Measurements from ENCODE around the gene ACTMAP. TPM values are rescaled to one million over a fixed set of nuclear protein-coding genes. Genes with fewer than 3 reads are reported as not detected.
A peak's percentile ranks its signal among the peaks of the same experiment; 100 is the strongest.
"Not testable (repeated sequence)": the region's sequence is repeated elsewhere in the genome, so short reads cannot be mapped to it uniquely, and the experiment has no call there.

The ACTMAP gene
- polyA plus RNA-seq, 4 donors: 12.1 to 27.5 (median 18.0) TPM

DNA sequence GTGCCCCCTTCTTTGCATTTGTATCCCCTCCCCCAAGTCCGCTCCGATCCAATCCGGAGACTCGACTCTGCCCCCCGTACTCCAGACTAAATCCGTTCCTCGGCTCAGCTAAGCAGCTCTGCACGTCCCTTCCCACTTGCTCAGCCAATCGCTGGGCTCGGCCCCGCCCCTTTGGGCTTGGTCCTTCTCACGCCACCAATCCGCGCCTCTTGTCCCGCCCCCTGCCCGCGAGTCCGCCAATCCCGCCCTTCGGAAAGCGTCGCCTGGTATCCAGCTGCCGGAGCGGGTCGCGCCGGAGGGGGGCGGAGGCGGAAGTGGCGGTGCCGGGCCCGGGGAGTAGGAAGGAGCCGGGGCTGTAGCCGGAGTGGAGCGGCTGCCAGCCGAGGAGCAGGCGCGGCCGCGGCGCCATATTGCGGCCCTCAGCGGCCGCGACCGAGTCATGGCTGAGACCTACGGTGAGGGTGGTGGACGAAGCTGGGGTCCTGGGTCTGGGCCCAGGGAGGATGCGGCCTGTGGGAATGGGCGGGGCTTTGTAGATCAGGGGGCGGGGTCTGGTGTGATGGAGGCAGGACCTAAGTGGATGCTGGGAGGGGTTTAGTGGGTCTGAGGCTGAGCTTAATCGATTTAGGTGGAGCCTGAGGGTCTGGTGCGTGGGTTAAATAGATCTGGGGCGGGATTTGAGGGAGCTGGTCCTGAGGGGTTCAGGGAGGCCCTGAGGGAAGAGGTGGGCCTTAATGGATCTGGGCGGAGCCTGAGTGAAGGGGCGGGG is 27.8 kb upstream of the ACTMAP start, which contains the start of gene RAB4B:
TSS of gene RAB4B (plus strand) at position 311 of the 769 bp plus-strand sequence. CDS start at position 440, 129 bp downstream.
- Histone ChIP-seq H3K9me3 (ENCODE audit: control insufficient read depth in 2 of 2, insufficient read depth in 1 of 2, low read depth in 1 of 2, low read length in 1 of 2) (no peaks in the 10 kb centered on the region), H3K4me1 (ENCODE audit: control insufficient read depth in 3 of 3, insufficient read depth in 2 of 3, low read depth in 1 of 3, low read length in 2 of 3) (peaks cover 0 to 15% (median 3%) of the 10 kb centered on the region in 3 donors), H3K27ac (ENCODE audit: low read depth in 1 of 3, low read length in 2 of 3) (peak within 1 kb of the TSS; percentile 89 to 100 (median 97)), H3K36me3 (ENCODE audit: control insufficient read depth in 3 of 3, insufficient read depth in 2 of 3, low read depth in 1 of 3, low read length in 3 of 3) (peaks cover 0 to 19% (median 0%) of the 10 kb centered on the region in 3 donors), H3K4me3 (ENCODE audit: low read depth in 1 of 3, low read length in 3 of 3) (peak within 1 kb of the TSS; percentile 57 to 78 (median 60)), H3K27me3 (ENCODE audit: control insufficient read depth in 3 of 3, insufficient read depth in 3 of 3, low read length in 3 of 3) (no peaks in the 10 kb centered on the region)
- no peak for FAIRE-seq
- DNase-seq: peak; percentile 100
- WGBS, 3 donors: 0% methylated on average over 51 to 56 of the region's 56 CpGs

DNA sequence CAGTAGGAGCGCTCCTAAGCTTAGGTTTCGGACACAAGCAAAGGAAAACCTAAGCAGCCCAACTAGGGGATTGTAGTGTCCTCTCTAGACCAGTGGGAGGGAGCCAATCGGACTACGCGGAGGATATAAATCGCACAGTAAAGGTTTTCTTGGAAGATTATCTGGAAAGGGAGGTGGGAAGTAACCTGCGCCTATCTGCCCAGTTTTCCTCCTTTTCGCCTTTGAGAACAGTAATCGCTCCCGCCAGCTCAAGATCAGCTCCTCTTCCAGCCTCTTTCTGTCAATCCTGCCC is 27.3 kb upstream of the ACTMAP start:
- 0 to 1% (median 1%) methylated on average over 10 of the region's 10 CpGs for WGBS, 3 donors
- FAIRE-seq: no peak
- Histone ChIP-seq H3K9me3 (ENCODE audit: control insufficient read depth in 2 of 2, insufficient read depth in 1 of 2, low read depth in 1 of 2, low read length in 1 of 2) (no peaks in the 10 kb centered on the region), H3K27me3 (ENCODE audit: control insufficient read depth in 3 of 3, insufficient read depth in 3 of 3, low read length in 3 of 3) (no peaks in the 10 kb centered on the region), H3K4me1 (ENCODE audit: control insufficient read depth in 3 of 3, insufficient read depth in 2 of 3, low read depth in 1 of 3, low read length in 2 of 3) (peaks cover 0 to 15% (median 3%) of the 10 kb centered on the region in 3 donors), H3K27ac (ENCODE audit: low read depth in 1 of 3, low read length in 2 of 3) (peak overlapping the region; percentile 89 to 100 (median 97)), H3K36me3 (ENCODE audit: control insufficient read depth in 3 of 3, insufficient read depth in 2 of 3, low read depth in 1 of 3, low read length in 3 of 3) (peaks cover 0 to 14% (median 0%) of the 10 kb centered on the region in 3 donors), H3K4me3 (ENCODE audit: low read depth in 1 of 3, low read length in 3 of 3) (peak overlapping the region; percentile 57 to 78 (median 58))
- DNase-seq: no peak

DNA sequence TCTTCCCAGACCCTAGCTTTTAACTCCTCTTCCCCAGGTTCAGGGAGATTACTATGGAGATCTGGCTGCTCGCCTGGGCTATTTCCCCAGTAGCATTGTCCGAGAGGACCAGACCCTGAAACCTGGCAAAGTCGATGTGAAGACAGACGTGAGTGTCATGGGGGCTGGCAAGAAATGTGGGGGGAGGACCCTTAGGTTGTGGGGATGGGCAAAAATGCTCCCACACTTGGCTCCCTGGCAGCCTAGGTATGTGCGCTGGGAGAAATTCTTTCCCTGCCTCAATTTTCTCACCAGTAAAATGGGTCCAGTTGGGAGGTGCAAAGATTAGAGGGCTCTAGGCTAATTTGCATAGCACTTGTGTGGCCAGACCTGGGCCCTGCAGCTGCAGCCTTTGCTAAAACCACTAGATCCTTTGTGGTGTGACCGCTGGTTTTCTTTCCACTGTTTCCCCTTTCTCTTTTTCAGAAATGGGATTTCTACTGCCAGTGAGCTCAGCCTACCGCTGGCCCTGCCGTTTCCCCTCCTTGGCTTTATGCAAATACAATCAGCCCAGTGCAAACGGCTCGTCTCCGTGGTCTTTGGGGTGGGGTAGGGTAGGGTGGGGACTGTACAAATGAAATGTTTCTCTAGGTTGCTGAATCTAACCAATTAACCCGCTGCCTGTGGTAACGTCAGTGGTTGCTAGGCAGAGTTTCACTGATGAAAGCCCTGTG is 26.8 kb upstream of the ACTMAP start:
- peaks cover 0 to 15% (median 3%) of the 10 kb centered on the region in 3 donors for H3K4me1 ChIP-seq (ENCODE audit: control insufficient read depth in 3 of 3, insufficient read depth in 2 of 3, low read depth in 1 of 3, low read length in 2 of 3)
- FAIRE-seq: no peak
- H3K27ac ChIP-seq (ENCODE audit: low read depth in 1 of 3, low read length in 2 of 3): peak overlapping the region; percentile 89 to 100 (median 97)
- peaks cover 0 to 14% (median 0%) of the 10 kb centered on the region in 3 donors for H3K36me3 ChIP-seq (ENCODE audit: control insufficient read depth in 3 of 3, insufficient read depth in 2 of 3, low read depth in 1 of 3, low read length in 3 of 3)
- WGBS, 3 donors: 14 to 23% (median 15%) methylated on average over 13 of the region's 13 CpGs
- H3K4me3 ChIP-seq (ENCODE audit: low read depth in 1 of 3, low read length in 3 of 3): peak overlapping the region; percentile 57 to 78 (median 58)
- no peaks in the 10 kb centered on the region for H3K27me3 ChIP-seq (ENCODE audit: control insufficient read depth in 3 of 3, insufficient read depth in 3 of 3, low read length in 3 of 3)
- H3K9me3 ChIP-seq (ENCODE audit: control insufficient read depth in 2 of 2, insufficient read depth in 1 of 2, low read depth in 1 of 2, low read length in 1 of 2): no peaks in the 10 kb centered on the region
- DNase-seq: peak; percentile 96

DNA sequence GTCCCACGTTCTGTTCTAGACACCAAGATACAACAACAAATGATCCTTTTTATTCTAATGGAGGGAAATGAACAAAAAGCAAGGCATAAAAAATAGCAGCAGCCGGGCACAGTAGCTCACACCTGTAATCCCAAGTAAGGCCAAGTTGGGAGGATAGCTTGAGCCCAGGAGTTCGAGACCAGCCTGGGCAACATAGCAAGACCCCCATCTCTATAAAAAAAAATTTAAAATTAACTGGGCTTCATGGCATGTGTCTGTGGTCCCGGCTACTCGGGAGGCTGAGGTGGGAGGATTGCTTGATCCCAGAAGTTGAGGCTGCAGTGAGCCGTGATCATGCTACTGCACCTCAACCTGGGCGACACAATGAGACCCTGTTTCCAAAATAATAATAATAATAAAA is 26.1 kb upstream of the ACTMAP start:
- H3K4me3 ChIP-seq (ENCODE audit: low read depth in 1 of 3, low read length in 3 of 3): no peak overlapping the region
- no peak for DNase-seq
- no peaks in the 10 kb centered on the region for H3K27me3 ChIP-seq (ENCODE audit: control insufficient read depth in 3 of 3, insufficient read depth in 3 of 3, low read length in 3 of 3)
- H3K9me3 ChIP-seq (ENCODE audit: control insufficient read depth in 2 of 2, insufficient read depth in 1 of 2, low read depth in 1 of 2, low read length in 1 of 2): peaks cover 0 to 4% of the 10 kb centered on the region in 2 donors
- H3K4me1 ChIP-seq (ENCODE audit: control insufficient read depth in 3 of 3, insufficient read depth in 2 of 3, low read depth in 1 of 3, low read length in 2 of 3): peaks cover 0 to 15% (median 3%) of the 10 kb centered on the region in 3 donors
- H3K27ac ChIP-seq (ENCODE audit: low read depth in 1 of 3, low read length in 2 of 3): peak overlapping the region in 1 of 3 donors; percentile 97
- FAIRE-seq: no peak
- WGBS, 3 donors: 79 to 82% (median 81%) methylated on average over 7 of the region's 7 CpGs
- peaks cover 0 to 20% (median 0%) of the 10 kb centered on the region in 3 donors for H3K36me3 ChIP-seq (ENCODE audit: control insufficient read depth in 3 of 3, insufficient read depth in 2 of 3, low read depth in 1 of 3, low read length in 3 of 3)

DNA sequence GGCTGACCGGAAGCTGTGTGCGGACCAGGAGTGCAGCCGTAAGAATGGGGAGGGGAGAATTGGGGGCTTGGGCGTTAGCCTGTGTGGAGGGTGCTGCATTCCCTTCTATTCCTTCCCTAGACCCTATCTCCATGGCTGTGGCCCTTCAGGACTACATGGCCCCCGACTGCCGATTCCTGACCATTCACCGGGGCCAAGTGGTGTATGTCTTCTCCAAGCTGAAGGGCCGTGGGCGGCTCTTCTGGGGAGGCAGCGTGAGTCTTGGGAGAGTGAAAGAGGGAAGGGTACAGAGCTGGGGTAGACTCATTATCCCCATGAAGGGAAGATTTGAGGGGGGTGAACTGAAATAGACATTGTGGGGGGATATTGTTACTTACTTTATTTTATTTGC is 25.4 kb upstream of the ACTMAP start:
- Histone ChIP-seq H3K4me1 (ENCODE audit: control insufficient read depth in 3 of 3, insufficient read depth in 2 of 3, low read depth in 1 of 3, low read length in 2 of 3) (peaks cover 0 to 15% (median 3%) of the 10 kb centered on the region in 3 donors), H3K27ac (ENCODE audit: low read depth in 1 of 3, low read length in 2 of 3) (no peak overlapping the region), H3K9me3 (ENCODE audit: control insufficient read depth in 2 of 2, insufficient read depth in 1 of 2, low read depth in 1 of 2, low read length in 1 of 2) (peaks cover 0 to 7% of the 10 kb centered on the region in 2 donors), H3K36me3 (ENCODE audit: control insufficient read depth in 3 of 3, insufficient read depth in 2 of 3, low read depth in 1 of 3, low read length in 3 of 3) (peaks cover 0 to 17% (median 0%) of the 10 kb centered on the region in 3 donors), H3K4me3 (ENCODE audit: low read depth in 1 of 3, low read length in 3 of 3) (no peak overlapping the region), H3K27me3 (ENCODE audit: control insufficient read depth in 3 of 3, insufficient read depth in 3 of 3, low read length in 3 of 3) (no peaks in the 10 kb centered on the region)
- no peak for FAIRE-seq
- DNase-seq: no peak
- 93 to 99% (median 95%) methylated on average over 10 of the region's 10 CpGs for WGBS, 3 donors

DNA sequence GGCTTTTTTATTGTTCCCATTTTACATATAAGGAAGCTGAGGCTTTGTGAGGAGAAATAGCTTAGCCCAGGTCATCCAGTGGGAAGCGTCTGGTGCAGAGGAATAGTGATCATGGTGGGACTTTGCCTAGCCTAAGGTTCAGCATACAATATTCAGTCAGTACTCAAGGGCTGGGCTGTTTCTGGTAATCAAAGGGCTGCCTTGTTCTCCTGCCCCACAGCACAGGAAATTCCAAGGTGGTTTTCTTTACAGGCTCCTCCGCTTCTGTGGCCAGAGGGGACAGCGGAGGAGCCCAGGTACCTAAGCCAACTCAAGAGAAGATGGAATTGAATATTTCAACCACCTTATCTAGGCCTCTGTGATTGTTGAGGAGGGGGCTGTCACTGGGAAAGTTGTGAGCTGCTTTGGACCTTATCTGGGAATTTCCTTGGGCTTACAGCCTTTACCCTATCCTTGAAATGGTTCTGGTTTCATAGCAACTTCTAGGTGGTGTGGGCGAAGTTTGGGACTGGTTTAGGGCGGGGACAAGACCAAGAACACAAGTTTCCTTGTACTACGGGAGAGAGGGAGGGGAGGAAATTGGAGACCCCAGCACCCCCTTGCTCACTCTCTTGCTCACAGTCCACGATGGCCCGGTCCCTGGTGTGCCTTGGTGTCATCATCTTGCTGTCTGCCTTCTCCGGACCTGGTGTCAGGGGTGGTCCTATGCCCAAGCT is 24.8 kb upstream of the ACTMAP start, which contains the start of gene MIA:
TSS of gene MIA (plus strand) at position 606 of the 716 bp plus-strand sequence. CDS start at position 628, 22 bp downstream.
- no peak within 1 kb of the TSS for H3K27ac ChIP-seq (ENCODE audit: low read depth in 1 of 3, low read length in 2 of 3)
- DNase-seq: no peak
- WGBS, 3 donors: 81 to 88% (median 87%) methylated on average over 9 of the region's 9 CpGs

DNA sequence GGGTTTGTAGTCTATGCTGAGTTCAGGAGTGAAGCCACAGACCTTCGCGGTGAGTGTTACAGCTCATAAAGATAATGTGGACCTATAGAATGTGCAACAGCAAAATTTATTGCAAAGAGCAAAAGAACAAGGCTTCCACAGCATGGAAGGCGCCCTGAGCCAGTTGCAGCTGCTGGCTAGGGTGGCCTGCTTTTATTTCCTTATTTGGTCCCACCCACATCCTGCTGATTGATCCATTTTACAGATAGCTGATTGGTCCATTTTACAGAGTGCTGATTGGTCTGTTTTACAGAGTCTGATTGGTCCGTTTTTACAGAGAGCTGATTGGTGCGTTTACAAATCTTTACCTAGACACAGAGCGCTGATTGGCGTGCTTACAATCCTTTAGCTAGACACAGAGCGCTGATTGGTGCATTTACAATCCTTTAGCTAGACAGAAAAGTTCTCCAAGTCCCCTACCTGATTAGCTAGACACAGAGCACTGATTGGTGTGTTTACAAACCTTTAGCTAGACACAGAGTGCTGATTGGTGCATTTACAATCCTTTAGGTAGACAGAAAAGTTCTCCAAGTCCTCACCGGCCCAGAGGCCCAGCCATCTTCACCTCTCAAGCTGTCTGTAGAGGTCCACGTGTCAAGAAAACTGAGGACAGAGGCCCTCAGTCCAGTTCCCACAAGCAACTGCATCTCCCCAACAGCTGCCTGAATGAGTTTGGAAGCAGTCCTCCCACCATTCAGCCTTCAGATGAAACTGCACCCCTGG is 21.0 kb upstream of the ACTMAP start:
- peaks cover 0 to 36% (median 4%) of the 10 kb centered on the region in 3 donors for H3K36me3 ChIP-seq (ENCODE audit: control insufficient read depth in 3 of 3, insufficient read depth in 2 of 3, low read depth in 1 of 3, low read length in 3 of 3)
- not testable (repeated sequence) for FAIRE-seq; H3K27ac ChIP-seq (ENCODE audit: low read depth in 1 of 3, low read length in 2 of 3); H3K4me3 ChIP-seq (ENCODE audit: low read depth in 1 of 3, low read length in 3 of 3); H3K4me1 ChIP-seq (ENCODE audit: control insufficient read depth in 3 of 3, insufficient read depth in 2 of 3, low read depth in 1 of 3, low read length in 2 of 3); H3K27me3 ChIP-seq (ENCODE audit: control insufficient read depth in 3 of 3, insufficient read depth in 3 of 3, low read length in 3 of 3); H3K9me3 ChIP-seq (ENCODE audit: control insufficient read depth in 2 of 2, insufficient read depth in 1 of 2, low read depth in 1 of 2, low read length in 1 of 2)
- WGBS, 3 donors: 93 to 94% (median 93%) methylated on average over 10 of the region's 10 CpGs
- peak in 1 of 2 donors; percentile 27 for DNase-seq

More for the DNA sequence above, 24.8 kb upstream of the ACTMAP start, which contains the start of gene MIA:
- Histone ChIP-seq H3K4me3 (ENCODE audit: low read depth in 1 of 3, low read length in 3 of 3) (no peak within 1 kb of the TSS), H3K4me1 (ENCODE audit: control insufficient read depth in 3 of 3, insufficient read depth in 2 of 3, low read depth in 1 of 3, low read length in 2 of 3) (peaks cover 0 to 15% (median 3%) of the 10 kb centered on the region in 3 donors), H3K9me3 (ENCODE audit: control insufficient read depth in 2 of 2, insufficient read depth in 1 of 2, low read depth in 1 of 2, low read length in 1 of 2) (peaks cover 0 to 7% of the 10 kb centered on the region in 2 donors), H3K27me3 (ENCODE audit: control insufficient read depth in 3 of 3, insufficient read depth in 3 of 3, low read length in 3 of 3) (no peaks in the 10 kb centered on the region), H3K36me3 (ENCODE audit: control insufficient read depth in 3 of 3, insufficient read depth in 2 of 3, low read depth in 1 of 3, low read length in 3 of 3) (peaks cover 0 to 17% (median 0%) of the 10 kb centered on the region in 3 donors)
- FAIRE-seq: no peak

Measured in small intestine (tissue), 7 donors.